HEK293T (cell line): ENCODE data around the gene MYBBP1A.

Experiments
- CTCF ChIA-PET: fragments of 350-600 bp; formaldehyde crosslinking; extraction: SDS; loops from one replicate; lab custom pipeline; 2021; ENCODE audit warnings: antibody characterized with exemption, inconsistent platforms; lab: Yijun Ruan, JAX
- POLR2A ChIA-PET: fragments of 350-600 bp; formaldehyde crosslinking; extraction: SDS; loops from one replicate; lab custom pipeline; 2020; ENCODE audit warnings: antibody characterized with exemption, inconsistent platforms; lab: Yijun Ruan, JAX
- DNase-seq: peaks from one replicate; pipeline ENCODE4 v3.0.0; 2012; ENCODE audit warnings: mixed read lengths; ENCODE audit errors: extremely low spot score
- ARNT ChIP-seq: fragments of 450-650 bp; IDR thresholded peaks from 2 replicates; pipeline ENCODE4 v1.6.1; 2017; ENCODE audit warnings: mild to moderate bottlenecking
- BHLHE40 ChIP-seq: fragments of 450-650 bp; IDR thresholded peaks from 2 replicates; pipeline ENCODE4 v1.6.1; 2016; ENCODE audit warnings: mild to moderate bottlenecking, moderate library complexity, borderline replicate concordance
- CTBP1 ChIP-seq: fragments of 450-650 bp; IDR thresholded peaks from 2 replicates; pipeline ENCODE4 v1.6.1; 2016; ENCODE audit warnings: borderline replicate concordance
- ELF4 ChIP-seq: fragments of 450-650 bp; IDR thresholded peaks from 2 replicates; pipeline ENCODE4 v1.6.1; 2017; ENCODE audit warnings: antibody characterized with exemption
- FOXA1 ChIP-seq: fragments of 450-650 bp; IDR thresholded peaks from 2 replicates; pipeline ENCODE4 v1.6.1; 2016; ENCODE audit warnings: mild to moderate bottlenecking
- FOXK2 ChIP-seq: fragments of 450-650 bp; IDR thresholded peaks from 2 replicates; pipeline ENCODE4 v1.6.1; 2016; ENCODE audit warnings: mild to moderate bottlenecking
- FOXM1 ChIP-seq: fragments of 450-650 bp; IDR thresholded peaks from 2 replicates; pipeline ENCODE4 v1.6.1; 2017; ENCODE audit warnings: mild to moderate bottlenecking, borderline replicate concordance
- HDGF ChIP-seq: fragments of 450-650 bp; IDR thresholded peaks from 2 replicates; pipeline ENCODE4 v1.6.1; 2017; ENCODE audit warnings: antibody characterized with exemption, borderline replicate concordance
- L3MBTL2 ChIP-seq: fragments of 450-650 bp; conservative IDR thresholded peaks from 2 replicates; pipeline ENCODE4 v1.6.1; 2016; ENCODE audit warnings: mild to moderate bottlenecking
- LEF1 ChIP-seq: fragments of 450-650 bp; IDR thresholded peaks from 2 replicates; pipeline ENCODE4 v1.6.1; 2017; ENCODE audit warnings: mild to moderate bottlenecking, borderline replicate concordance
- NFRKB ChIP-seq: fragments of 450-650 bp; IDR thresholded peaks from 2 replicates; pipeline ENCODE4 v1.6.1; 2016; ENCODE audit warnings: mild to moderate bottlenecking, moderate library complexity
- PKNOX1 ChIP-seq: fragments of 450-650 bp; IDR thresholded peaks from 2 replicates; pipeline ENCODE4 v1.6.1; 2016
- SP1 ChIP-seq: fragments of 450-650 bp; IDR thresholded peaks from 2 replicates; pipeline ENCODE4 v1.6.1; 2017
- SUZ12 ChIP-seq: fragments of 450-650 bp; IDR thresholded peaks from 2 replicates; pipeline ENCODE4 v1.6.1; 2016; ENCODE audit warnings: mild to moderate bottlenecking
- TARDBP ChIP-seq: fragments of 450-650 bp; IDR thresholded peaks from 2 replicates; pipeline ENCODE4 v1.6.1; 2016
- ZNF384 ChIP-seq: fragments of 450-650 bp; IDR thresholded peaks from 2 replicates; pipeline ENCODE4 v1.6.1; 2016

Gene MYBBP1A

GRCh38 chr17:4508207-4508606, 47.0 kb downstream of the MYBBP1A start:
- TF ChIP-seq ARNT (no peak), FOXA1 (no peak), FOXK2 (no peak), FOXM1 (no peak), NFRKB (no peak), LEF1 (no peak), ELF4 (no peak), CTBP1 (no peak)
- ChIA-PET POLR2A (no interaction called here), CTCF (no interaction called here)
- DNase-seq: no peak

- DNase-seq: no peak
- TF ChIP-seq LEF1 (no peak), TARDBP (no peak), ZNF384 (no peak)
- POLR2A ChIA-PET: no interaction called here
These were observed 47.6 kb downstream of the MYBBP1A start for GRCh38 chr17:4507361-4508111.

GRCh38 chr17:4506892-4507291, 48.3 kb downstream of the MYBBP1A start:
- TF ChIP-seq CTBP1 (no peak), PKNOX1 (no peak), SUZ12 (no peak), BHLHE40 (no peak), ELF4 (no peak), L3MBTL2 (no peak), LEF1 (no peak), ZNF384 (no peak), FOXA1 (no peak), ARNT (no peak), HDGF (no peak), NFRKB (no peak), FOXK2 (no peak), SP1 (no peak), TARDBP (no peak), FOXM1 (no peak)

More at GRCh38 chr17:4507361-4508111, 47.6 kb downstream of the MYBBP1A start:
- CTCF ChIA-PET: no interaction called here

GRCh38 chr17:4506175-4506813, 48.9 kb downstream of the MYBBP1A start:
- CTCF ChIA-PET: interaction anchor here (0.6 kb wide), 1 partner anchor 84 kb away, joined by 3 read pairs; no protein-coding TSS in a partner anchor
- DNase-seq: no peak
- POLR2A ChIA-PET: no interaction called here
- TF ChIP-seq HDGF: no peak
- no peak for TF ChIP-seq ELF4
- no peak for TF ChIP-seq L3MBTL2
- no peak for TF ChIP-seq FOXM1
- TF ChIP-seq SUZ12: no peak
- TF ChIP-seq CTBP1: no peak
- no peak for TF ChIP-seq PKNOX1
- no peak for TF ChIP-seq SP1

More at GRCh38 chr17:4506892-4507291, 48.3 kb downstream of the MYBBP1A start:
- ChIA-PET POLR2A (no interaction called here), CTCF (interaction anchor here (0.6 kb wide), 1 partner anchor 85 kb away, joined by 3 read pairs; no protein-coding TSS in a partner anchor)
- no peak for DNase-seq

- no peak for DNase-seq
- CTCF ChIA-PET: interaction anchor here (0.6 kb wide), 1 partner anchor 322 kb away, joined by 3 read pairs; no protein-coding TSS in a partner anchor
- POLR2A ChIA-PET: no interaction called here
- TF ChIP-seq FOXK2 (no peak), SUZ12 (no peak), ARNT (no peak), TARDBP (no peak), FOXA1 (no peak), SP1 (no peak), BHLHE40 (no peak), LEF1 (no peak), L3MBTL2 (no peak), HDGF (no peak), FOXM1 (no peak), ELF4 (no peak), CTBP1 (no peak), NFRKB (no peak)
These were observed 50.0 kb downstream of the MYBBP1A start for GRCh38 chr17:4505187-4505586.

GRCh38 chr17:4504188-4504587, 51.0 kb downstream of the MYBBP1A start:
- ChIA-PET POLR2A (no interaction called here), CTCF (no interaction called here)
- TF ChIP-seq ZNF384 (no peak), NFRKB (no peak), ELF4 (no peak), SP1 (no peak), L3MBTL2 (no peak), BHLHE40 (no peak), HDGF (no peak), PKNOX1 (no peak), TARDBP (no peak), CTBP1 (no peak), FOXM1 (no peak), ARNT (no peak)
- DNase-seq: no peak
